Activated CD8-positive, alpha-beta memory T cell treated with anti-CD3 and anti-CD28 coated beads, Interleukin-2, amount 50 U/mL, for 4 hours (primary cell): ENCODE results near the gene FXR1.

Experiments used
- DNase-seq: peaks from one replicate; pipeline ENCODE4 v3.0.0-alpha.2; 2020

The FXR1 gene

GRCh38 chr3:181009225-181009624, 96.8 kb downstream of the FXR1 start:
- DNase-seq, result no peak

GRCh38 chr3:181017690-181018089, 105.2 kb downstream of the FXR1 start:
- DNase-seq, result no peak

- DNase-seq, result no peak
These were observed 112.7 kb downstream of the FXR1 start for GRCh38 chr3:181025204-181025603.

- no peak for DNase-seq
These were observed 118.5 kb downstream of the FXR1 start for GRCh38 chr3:181030948-181031347.
